ENCODE results near the gene ADGRV1.

DNA sequence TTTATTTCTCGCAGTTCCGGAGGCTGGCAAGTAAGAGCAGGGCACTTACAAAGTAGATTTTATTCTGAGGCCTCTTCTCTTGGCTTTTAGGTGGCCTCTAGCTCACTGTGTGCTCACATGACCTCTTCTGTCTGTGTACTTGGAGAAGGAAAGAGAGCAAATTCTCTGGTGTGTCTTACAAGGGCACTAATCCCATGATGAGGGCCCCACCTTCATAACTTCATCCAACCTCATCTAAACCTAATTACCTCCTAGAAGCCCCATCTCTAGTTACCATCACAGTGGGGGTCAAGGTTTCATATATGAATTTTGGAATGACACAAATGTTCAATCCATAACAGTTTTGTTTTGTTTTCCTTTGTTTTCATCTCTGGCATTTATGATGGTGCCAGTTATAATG lies 376.1 kb downstream of the ADGRV1 start:
- TF ChIP-seq, protein P1, sequence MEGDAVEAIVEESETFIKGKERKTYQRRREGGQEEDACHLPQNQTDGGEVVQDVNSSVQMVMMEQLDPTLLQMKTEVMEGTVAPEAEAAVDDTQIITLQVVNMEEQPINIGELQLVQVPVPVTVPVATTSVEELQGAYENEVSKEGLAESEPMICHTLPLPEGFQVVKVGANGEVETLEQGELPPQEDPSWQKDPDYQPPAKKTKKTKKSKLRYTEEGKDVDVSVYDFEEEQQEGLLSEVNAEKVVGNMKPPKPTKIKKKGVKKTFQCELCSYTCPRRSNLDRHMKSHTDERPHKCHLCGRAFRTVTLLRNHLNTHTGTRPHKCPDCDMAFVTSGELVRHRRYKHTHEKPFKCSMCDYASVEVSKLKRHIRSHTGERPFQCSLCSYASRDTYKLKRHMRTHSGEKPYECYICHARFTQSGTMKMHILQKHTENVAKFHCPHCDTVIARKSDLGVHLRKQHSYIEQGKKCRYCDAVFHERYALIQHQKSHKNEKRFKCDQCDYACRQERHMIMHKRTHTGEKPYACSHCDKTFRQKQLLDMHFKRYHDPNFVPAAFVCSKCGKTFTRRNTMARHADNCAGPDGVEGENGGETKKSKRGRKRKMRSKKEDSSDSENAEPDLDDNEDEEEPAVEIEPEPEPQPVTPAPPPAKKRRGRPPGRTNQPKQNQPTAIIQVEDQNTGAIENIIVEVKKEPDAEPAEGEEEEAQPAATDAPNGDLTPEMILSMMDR (IDR thresholded peaks at IDR 0.05) = no peak
- TF ChIP-seq POLR2A (IDR thresholded peaks at IDR 0.05) (no peak), POLR2AphosphoS5 (IDR thresholded peaks at IDR 0.05) (no peak)

Measured in stomach (tissue), 4 donors.